ENCODE results near the gene ACTBL2. TPM values are rescaled to one million over a fixed set of nuclear protein-coding genes. Genes with fewer than 3 reads are reported as not detected.

ACTBL2 gene
- total RNA-seq, 1 donor, result not detected

- no peak for DNase-seq (ENCODE audit: insufficient read length, low spot score, missing footprints)
- TF ChIP-seq CTCF (IDR thresholded peaks at IDR 0.05; ENCODE audit: extremely low read depth, low read depth, low read length), result no peak
- Histone ChIP-seq H3K36me3 (ENCODE audit: insufficient read depth, low read length) (no peaks in the 10 kb centered on the region), H3K4me1 (ENCODE audit: insufficient read depth, low read length) (peaks cover 12% of the 10 kb centered on the region), H3K4me3 (ENCODE audit: insufficient read depth, low read length) (no peak overlapping the region), H4K20me1 (ENCODE audit: insufficient read depth, low read length) (no peaks in the 10 kb centered on the region), H3K27me3 (ENCODE audit: insufficient read depth, low read length) (no peaks in the 10 kb centered on the region), H3K9me3 (ENCODE audit: low read depth, low read length) (no peaks in the 10 kb centered on the region), H3K27ac (ENCODE audit: low read depth, low read length) (no peak overlapping the region), H3K79me2 (ENCODE audit: insufficient read depth, low read length) (no peaks in the 10 kb centered on the region), H3K4me2 (ENCODE audit: insufficient read depth, low read length) (no peak overlapping the region), H2AFZ (ENCODE audit: low read length) (no peak overlapping the region)
Observed at GRCh38 chr5:57486027-57486602, 3.5 kb upstream of the ACTBL2 start.

GRCh38 chr5:57478826-57479225, 3.8 kb downstream of the ACTBL2 start:
- Histone ChIP-seq H3K9me3 (ENCODE audit: low read depth, low read length) (no peaks in the 10 kb centered on the region), H3K4me2 (ENCODE audit: insufficient read depth, low read length) (no peak overlapping the region), H3K36me3 (ENCODE audit: insufficient read depth, low read length) (no peaks in the 10 kb centered on the region), H3K4me1 (ENCODE audit: insufficient read depth, low read length) (no peaks in the 10 kb centered on the region), H3K27ac (ENCODE audit: low read depth, low read length) (no peak overlapping the region), H3K79me2 (ENCODE audit: insufficient read depth, low read length) (no peaks in the 10 kb centered on the region), H2AFZ (ENCODE audit: low read length) (no peak overlapping the region), H4K20me1 (ENCODE audit: insufficient read depth, low read length) (no peaks in the 10 kb centered on the region), H3K4me3 (ENCODE audit: insufficient read depth, low read length) (no peak overlapping the region), H3K27me3 (ENCODE audit: insufficient read depth, low read length) (no peaks in the 10 kb centered on the region)
- no peak for TF ChIP-seq CTCF (IDR thresholded peaks at IDR 0.05; ENCODE audit: extremely low read depth, low read depth, low read length)
- DNase-seq (ENCODE audit: insufficient read length, low spot score, missing footprints), result no peak

- no peak overlapping the region for H3K27ac ChIP-seq (ENCODE audit: low read depth, low read length)
- no peak for DNase-seq (ENCODE audit: insufficient read length, low spot score, missing footprints)
- H3K4me2 ChIP-seq (ENCODE audit: insufficient read depth, low read length), result no peak overlapping the region
Observed at GRCh38 chr5:57476601-57477056, 6.0 kb downstream of the ACTBL2 start.

GRCh38 chr5:57470339-57470738, 12.3 kb downstream of the ACTBL2 start:
- H3K4me3 ChIP-seq (ENCODE audit: insufficient read depth, low read length), result no peak overlapping the region
- H4K20me1 ChIP-seq (ENCODE audit: insufficient read depth, low read length), result no peaks in the 10 kb centered on the region
- DNase-seq (ENCODE audit: insufficient read length, low spot score, missing footprints), result no peak
- H3K4me1 ChIP-seq (ENCODE audit: insufficient read depth, low read length), result peaks cover 12% of the 10 kb centered on the region
- no peaks in the 10 kb centered on the region for H3K27me3 ChIP-seq (ENCODE audit: insufficient read depth, low read length)
- no peak overlapping the region for H3K4me2 ChIP-seq (ENCODE audit: insufficient read depth, low read length)
- H3K9me3 ChIP-seq (ENCODE audit: low read depth, low read length), result no peaks in the 10 kb centered on the region
- no peak overlapping the region for H3K27ac ChIP-seq (ENCODE audit: low read depth, low read length)
- no peak for TF ChIP-seq CTCF (IDR thresholded peaks at IDR 0.05; ENCODE audit: extremely low read depth, low read depth, low read length)
- no peaks in the 10 kb centered on the region for H3K79me2 ChIP-seq (ENCODE audit: insufficient read depth, low read length)
- H3K36me3 ChIP-seq (ENCODE audit: insufficient read depth, low read length), result no peaks in the 10 kb centered on the region
- no peak overlapping the region for H2AFZ ChIP-seq (ENCODE audit: low read length)

More at GRCh38 chr5:57476601-57477056, 6.0 kb downstream of the ACTBL2 start:
- H2AFZ ChIP-seq (ENCODE audit: low read length), result no peak overlapping the region
- H3K36me3 ChIP-seq (ENCODE audit: insufficient read depth, low read length), result no peaks in the 10 kb centered on the region
- no peaks in the 10 kb centered on the region for H3K27me3 ChIP-seq (ENCODE audit: insufficient read depth, low read length)
- H3K4me3 ChIP-seq (ENCODE audit: insufficient read depth, low read length), result no peak overlapping the region
- no peaks in the 10 kb centered on the region for H3K79me2 ChIP-seq (ENCODE audit: insufficient read depth, low read length)
- no peak for TF ChIP-seq CTCF (IDR thresholded peaks at IDR 0.05; ENCODE audit: extremely low read depth, low read depth, low read length)
- H3K4me1 ChIP-seq (ENCODE audit: insufficient read depth, low read length), result no peaks in the 10 kb centered on the region
- no peaks in the 10 kb centered on the region for H3K9me3 ChIP-seq (ENCODE audit: low read depth, low read length)
- no peaks in the 10 kb centered on the region for H4K20me1 ChIP-seq (ENCODE audit: insufficient read depth, low read length)
